Chondrocyte (in vitro differentiated cells): ENCODE data around the gene TAAR5. TPM values are rescaled to one million over a fixed set of nuclear protein-coding genes. Genes with fewer than 3 reads are reported as not detected.

Source experiments
- DNase-seq: peaks from one replicate; pipeline ENCODE4 v3.0.0; 2021; ENCODE audit warnings: mixed read lengths, low spot score
- H3K27ac Mint-ChIP-seq: one replicate; pipeline ENCODE4 v1.8.0; 2021; ENCODE audit warnings: mild to moderate bottlenecking, moderate library complexity, mixed read lengths; ENCODE audit not compliant: unreplicated experiment
- H3K27me3 Mint-ChIP-seq: 2 replicates; pipeline ENCODE4 v1.8.0; 2021; ENCODE audit warnings: low read depth, mixed read lengths
- H3K36me3 Mint-ChIP-seq: 2 replicates; pipeline ENCODE4 v1.8.0; 2021; ENCODE audit warnings: low read depth, mixed read lengths
- H3K4me1 Mint-ChIP-seq: 2 replicates; pipeline ENCODE4 v1.8.0; 2021; ENCODE audit warnings: low read depth, mild to moderate bottlenecking, mixed read lengths
- H3K4me3 Mint-ChIP-seq: one replicate; pipeline ENCODE4 v1.8.0; 2021; ENCODE audit warnings: mild to moderate bottlenecking, moderate library complexity, mixed read lengths; ENCODE audit not compliant: unreplicated experiment
- H3K9me3 Mint-ChIP-seq: 2 replicates; pipeline ENCODE4 v1.8.0; 2021; ENCODE audit warnings: low read depth, mixed read lengths
- CTCF ChIP-seq: fragments of 200-600 bp; sonication (generic); IDR thresholded peaks from 2 replicates; pipeline ENCODE4 v1.5.0; 2021; ENCODE audit warnings: antibody characterized with exemption, mild to moderate bottlenecking, moderate library complexity
- total RNA-seq: library from RNA; stranded (reverse); gene quantifications from 3 replicates; pipeline ENCODE4 v1.2.1, GENCODE V29; 2021

TAAR5 gene
- total RNA-seq, 1 donor from 2014 or later, result not detected

GRCh38 chr6:132590362-132590761 lies 821 bp upstream of the TAAR5 start:
- H3K36me3 Mint-ChIP-seq, result no peaks in the 10 kb centered on the region
- DNase-seq, result no peak
- no peak overlapping the region for H3K27ac Mint-ChIP-seq
- peaks cover 19% of the 10 kb centered on the region for H3K27me3 Mint-ChIP-seq
- no peaks in the 10 kb centered on the region for H3K4me1 Mint-ChIP-seq
- H3K9me3 Mint-ChIP-seq, result no peaks in the 10 kb centered on the region
- no peak for TF ChIP-seq CTCF
- H3K4me3 Mint-ChIP-seq, result no peak overlapping the region

DNA sequence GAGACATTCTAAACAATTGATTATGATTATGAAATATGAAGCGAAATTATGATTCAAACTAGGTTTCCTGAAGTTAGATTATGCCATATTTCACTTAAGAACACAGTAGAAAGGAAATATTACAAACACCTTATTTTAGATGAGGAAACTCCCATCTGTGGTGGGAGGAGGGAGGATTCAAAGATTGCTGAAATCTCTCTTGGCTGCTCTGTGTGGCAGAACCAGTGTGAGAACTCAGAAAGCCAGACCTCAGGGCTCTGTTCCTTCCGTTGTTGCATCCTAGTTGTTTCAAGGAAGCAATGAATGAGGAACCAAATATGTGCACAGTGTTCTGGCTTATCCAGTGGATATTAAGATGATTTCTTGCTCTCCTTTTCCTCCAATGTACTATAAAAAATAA lies 2.1 kb downstream of the TAAR5 start:
- Mint-ChIP-seq H3K4me3 (no peak overlapping the region), H3K9me3 (no peaks in the 10 kb centered on the region), H3K27ac (no peak overlapping the region), H3K4me1 (no peaks in the 10 kb centered on the region), H3K36me3 (no peaks in the 10 kb centered on the region), H3K27me3 (peaks cover 31% of the 10 kb centered on the region)
- no peak for TF ChIP-seq CTCF
- no peak for DNase-seq

GRCh38 chr6:132584698-132585097 lies 4.8 kb downstream of the TAAR5 start:
- DNase-seq, result no peak
- Mint-ChIP-seq H3K4me3 (no peak overlapping the region), H3K36me3 (no peaks in the 10 kb centered on the region), H3K4me1 (no peaks in the 10 kb centered on the region), H3K9me3 (peaks cover 6% of the 10 kb centered on the region), H3K27ac (no peak overlapping the region), H3K27me3 (peaks cover 30% of the 10 kb centered on the region)
- no peak for TF ChIP-seq CTCF

GRCh38 chr6:132571774-132572173 lies 17.8 kb downstream of the TAAR5 start:
- no peak for DNase-seq
- H3K27me3 Mint-ChIP-seq, result peaks cover 38% of the 10 kb centered on the region
- no peak overlapping the region for H3K27ac Mint-ChIP-seq
- no peak for TF ChIP-seq CTCF
- H3K4me3 Mint-ChIP-seq, result no peak overlapping the region
- H3K36me3 Mint-ChIP-seq, result peaks cover 3% of the 10 kb centered on the region
- H3K4me1 Mint-ChIP-seq, result no peaks in the 10 kb centered on the region
- no peaks in the 10 kb centered on the region for H3K9me3 Mint-ChIP-seq

DNA sequence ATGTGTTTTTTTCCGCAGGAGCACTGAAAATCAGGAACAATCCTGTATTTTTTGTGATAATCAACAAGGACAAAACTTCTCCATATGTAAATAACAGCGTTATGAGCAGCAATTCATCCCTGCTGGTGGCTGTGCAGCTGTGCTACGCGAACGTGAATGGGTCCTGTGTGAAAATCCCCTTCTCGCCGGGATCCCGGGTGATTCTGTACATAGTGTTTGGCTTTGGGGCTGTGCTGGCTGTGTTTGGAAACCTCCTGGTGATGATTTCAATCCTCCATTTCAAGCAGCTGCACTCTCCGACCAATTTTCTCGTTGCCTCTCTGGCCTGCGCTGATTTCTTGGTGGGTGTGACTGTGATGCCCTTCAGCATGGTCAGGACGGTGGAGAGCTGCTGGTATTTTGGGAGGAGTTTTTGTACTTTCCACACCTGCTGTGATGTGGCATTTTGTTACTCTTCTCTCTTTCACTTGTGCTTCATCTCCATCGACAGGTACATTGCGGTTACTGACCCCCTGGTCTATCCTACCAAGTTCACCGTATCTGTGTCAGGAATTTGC lies 19.2 kb downstream of the TAAR5 start, which contains the start of gene TAAR6:
TSS of gene TAAR6 (plus strand) at position 102 of the 557 bp plus-strand sequence. CDS start at position 102, 0 bp downstream.
- Mint-ChIP-seq H3K36me3 (peaks cover 3% of the 10 kb centered on the region), H3K27me3 (peaks cover 35% of the 10 kb centered on the region), H3K4me3 (no peak within 1 kb of the TSS), H3K9me3 (no peaks in the 10 kb centered on the region), H3K27ac (no peak within 1 kb of the TSS), H3K4me1 (no peaks in the 10 kb centered on the region)
- TF ChIP-seq CTCF, result no peak
- no peak for DNase-seq
